CD4-positive, alpha-beta T cell treated with Interleukin-15 for 4 hours (primary cell): Measurements from ENCODE around the gene FIP1L1.
"Not testable (repeated sequence)": the region's sequence is repeated elsewhere in the genome, so short reads cannot be mapped to it uniquely, and the experiment has no call there.

ENCODE experiments used
- DNase-seq: peaks from one replicate; pipeline ENCODE4 v3.0.0-alpha.2; 2020; ENCODE audit warnings: low spot score

FIP1L1 gene

DNA sequence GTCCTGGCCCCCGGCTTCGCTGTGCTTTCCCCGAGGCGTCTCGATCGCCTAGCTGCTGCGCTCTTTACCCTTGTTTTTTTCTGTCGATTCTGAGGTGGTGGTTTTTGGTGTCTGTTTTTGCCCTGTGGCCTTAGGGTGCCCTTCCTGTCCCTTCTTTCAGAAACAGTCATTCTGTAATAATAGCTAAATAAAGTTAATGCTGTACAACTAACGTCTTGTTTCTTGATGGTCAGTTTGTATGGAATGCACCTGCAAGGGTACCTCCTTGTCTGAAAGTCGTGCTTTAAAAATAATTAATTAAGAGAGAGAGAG lies 686 bp downstream of the FIP1L1 start:
- no peak for DNase-seq

DNA sequence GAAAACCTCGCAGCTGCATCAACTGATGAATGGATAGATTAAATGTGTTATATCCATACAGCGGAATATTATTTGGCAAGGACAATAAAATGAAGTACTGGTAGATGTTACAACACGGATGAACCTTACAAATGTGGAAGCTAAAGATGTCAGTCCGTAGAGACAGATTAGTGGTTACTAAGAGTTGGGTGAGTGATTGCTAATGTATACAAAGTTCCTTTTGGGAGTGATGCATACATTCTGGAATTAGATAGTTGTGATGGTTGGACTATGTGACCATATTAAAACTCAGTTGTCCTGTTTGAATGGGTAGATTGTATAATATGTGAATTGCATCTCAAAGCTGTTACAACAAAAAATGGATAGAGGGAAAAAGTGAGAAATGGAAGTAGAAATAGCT lies 2.8 kb downstream of the FIP1L1 start:
- no peak for DNase-seq

DNA sequence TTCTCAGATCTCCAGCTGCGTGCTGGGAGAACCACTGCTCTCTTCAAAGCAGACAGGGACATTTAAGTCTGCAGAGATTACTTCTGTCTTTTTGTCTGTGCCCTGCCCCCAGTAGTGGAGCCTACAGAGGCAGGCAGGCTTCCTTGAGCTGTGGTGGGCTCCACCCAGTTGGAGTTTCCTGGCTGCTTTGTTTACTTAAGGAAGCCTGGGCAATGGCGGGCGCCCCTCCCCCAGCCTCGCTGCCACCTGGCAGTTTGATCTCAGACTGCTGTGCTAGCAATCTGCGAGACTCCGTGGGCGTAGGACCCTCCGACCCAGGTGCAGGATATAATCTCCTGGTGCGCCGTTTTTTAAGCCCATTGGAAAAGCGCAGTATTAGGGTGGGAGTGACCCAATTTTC lies 32.0 kb downstream of the FIP1L1 start:
- DNase-seq, result not testable (repeated sequence)

DNA sequence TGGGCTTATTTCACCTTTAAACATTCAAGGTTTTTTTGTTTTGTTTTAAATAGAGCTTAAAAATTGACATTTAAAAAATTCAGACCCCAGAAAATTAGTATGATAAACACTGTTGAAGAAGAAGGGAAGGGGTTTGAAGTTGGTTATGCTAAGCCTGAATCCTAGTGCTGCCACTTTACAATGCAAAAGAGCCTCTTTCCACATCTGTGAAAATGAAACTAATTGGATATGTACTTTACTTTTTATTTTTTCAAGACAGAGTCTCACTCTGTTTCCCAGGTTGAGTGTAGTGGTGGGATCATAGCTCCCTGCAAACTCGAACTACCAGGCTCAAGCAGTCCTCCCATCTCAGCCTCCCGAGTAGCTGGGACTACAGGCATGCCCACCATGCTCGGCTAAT lies 41.8 kb downstream of the FIP1L1 start:
- no peak for DNase-seq

DNA sequence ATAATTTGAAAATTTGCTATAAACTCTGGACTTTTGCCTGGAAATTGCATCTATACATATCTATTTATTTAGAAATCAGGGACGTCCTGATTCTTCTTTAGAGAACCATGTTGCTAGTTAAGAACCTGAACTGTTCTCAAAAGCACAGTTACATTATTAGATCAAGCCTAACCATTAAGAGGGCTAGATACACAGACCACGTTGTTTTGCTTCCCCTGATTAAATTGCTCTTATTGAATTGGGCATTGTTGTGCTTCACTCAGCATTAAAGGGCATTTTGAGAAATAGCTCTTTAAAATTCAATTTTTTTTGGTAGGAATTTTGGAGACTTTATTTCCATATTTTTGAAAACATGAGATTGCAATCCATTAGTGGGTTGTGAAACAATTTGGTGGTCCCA lies 44.4 kb downstream of the FIP1L1 start:
- no peak for DNase-seq

DNA sequence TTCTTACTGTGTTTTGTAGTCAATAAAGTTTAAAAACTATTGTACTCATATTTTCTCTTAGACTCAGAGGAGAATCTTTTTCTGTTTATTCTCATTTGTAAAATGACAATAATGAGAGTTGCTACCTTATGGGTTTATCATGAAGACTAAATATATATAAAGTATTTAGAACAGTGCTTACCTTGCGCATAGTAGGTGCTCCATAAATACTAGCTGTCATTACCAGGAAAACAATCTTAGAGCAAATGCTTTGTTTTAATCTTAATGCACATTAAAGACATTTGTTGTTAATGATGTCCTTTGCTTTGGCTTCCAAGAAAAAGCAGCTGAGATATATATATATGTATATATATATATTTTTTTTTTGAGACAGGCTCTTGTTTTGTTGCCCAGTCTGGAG lies 44.9 kb downstream of the FIP1L1 start:
- no peak for DNase-seq

DNA sequence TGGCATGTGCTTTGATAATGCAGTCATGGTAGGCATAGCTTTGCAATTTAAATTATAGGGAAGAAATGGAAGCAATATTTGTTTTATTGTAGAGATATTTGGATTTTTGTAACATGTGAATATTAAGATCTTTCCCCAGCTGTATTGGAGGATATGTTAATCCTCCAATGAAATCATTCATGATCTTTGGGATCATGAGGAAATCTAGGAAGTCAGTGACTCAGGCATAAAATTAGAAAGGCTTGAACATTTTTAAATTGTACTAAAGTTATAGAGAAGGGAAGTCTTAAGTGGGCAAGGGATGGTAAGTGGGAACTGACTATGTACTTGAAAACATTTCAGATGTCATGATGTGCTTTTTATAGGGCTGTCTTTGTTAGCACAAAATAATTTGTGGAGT lies 46.8 kb downstream of the FIP1L1 start:
- DNase-seq, result no peak

DNA sequence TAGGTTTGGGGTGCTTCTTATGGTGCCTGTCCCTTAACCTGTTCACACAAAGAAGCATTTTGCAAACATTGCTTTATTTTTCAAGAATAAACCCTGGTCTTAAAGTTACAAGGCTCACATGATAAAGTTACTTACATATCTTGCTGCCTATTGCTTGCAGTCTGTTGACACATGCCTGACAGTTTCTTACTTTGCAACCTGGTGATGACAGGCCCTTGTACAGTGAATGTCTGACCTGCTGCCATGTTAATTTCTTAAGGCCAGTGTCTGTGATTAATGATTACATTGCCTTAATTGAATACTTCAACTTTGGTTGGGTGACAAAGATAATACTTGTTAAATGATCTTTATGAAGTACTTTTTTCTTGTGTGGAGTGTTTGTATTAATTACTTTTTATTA lies 49.9 kb downstream of the FIP1L1 start:
- no peak for DNase-seq

DNA sequence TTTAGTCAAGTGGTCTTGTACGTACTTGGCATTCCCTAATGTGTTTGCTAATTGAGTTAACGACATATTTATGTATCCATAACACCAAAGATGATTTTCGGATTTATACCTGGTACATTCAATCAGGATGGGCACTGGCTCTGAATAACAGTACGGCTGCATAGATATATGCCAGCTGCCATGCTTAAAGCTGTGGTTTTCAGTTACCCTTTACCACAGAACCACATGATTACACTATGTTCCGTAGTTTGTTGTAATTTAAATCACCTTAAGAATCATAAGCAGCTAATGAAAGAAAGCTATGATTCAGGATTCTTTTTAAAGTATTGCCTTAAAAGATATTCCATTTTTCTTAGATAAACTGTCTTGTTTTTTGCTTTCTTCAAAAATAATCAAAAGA lies 53.6 kb downstream of the FIP1L1 start:
- DNase-seq, result no peak

DNA sequence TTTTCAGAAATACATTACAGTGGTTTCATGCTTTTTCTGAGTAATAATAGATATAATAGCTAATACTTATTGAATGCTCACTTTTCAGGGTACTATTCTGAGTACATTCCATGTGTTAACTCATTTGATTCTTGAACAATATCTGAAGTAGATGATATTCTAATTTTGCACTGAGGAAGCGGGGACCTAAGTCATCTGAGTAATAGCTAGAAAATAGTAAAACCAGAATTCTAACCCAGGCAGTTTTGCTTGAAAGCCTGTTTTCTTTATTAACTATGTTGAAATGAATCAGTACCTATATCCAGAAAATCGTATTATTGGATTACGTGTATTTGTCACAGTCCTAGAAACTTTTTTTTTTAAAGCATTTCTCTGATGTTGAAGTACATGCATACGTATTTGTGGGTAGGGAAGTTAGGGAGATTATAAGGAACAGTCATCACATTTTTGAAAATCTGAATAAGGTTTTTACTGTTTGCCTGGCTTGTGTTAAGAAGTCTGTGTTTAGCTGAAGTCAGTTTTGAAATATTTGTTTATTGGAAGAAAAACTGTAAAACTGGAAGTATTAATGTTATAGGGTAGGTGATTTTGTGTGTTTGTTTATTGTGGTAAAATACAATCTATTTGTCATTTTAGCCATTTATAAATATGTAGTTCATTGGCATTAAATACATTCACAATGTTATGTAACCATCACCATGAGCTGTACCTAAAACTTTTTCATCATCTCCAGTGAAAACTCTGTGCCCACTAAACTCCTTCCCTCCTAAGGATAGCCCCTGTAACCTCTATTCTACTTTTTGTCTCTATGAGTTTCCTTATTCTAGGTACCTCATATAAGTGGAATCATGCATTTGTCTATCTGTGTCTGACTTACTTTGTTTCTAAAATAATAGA lies 55.3 kb downstream of the FIP1L1 start:
- DNase-seq, result no peak

DNA sequence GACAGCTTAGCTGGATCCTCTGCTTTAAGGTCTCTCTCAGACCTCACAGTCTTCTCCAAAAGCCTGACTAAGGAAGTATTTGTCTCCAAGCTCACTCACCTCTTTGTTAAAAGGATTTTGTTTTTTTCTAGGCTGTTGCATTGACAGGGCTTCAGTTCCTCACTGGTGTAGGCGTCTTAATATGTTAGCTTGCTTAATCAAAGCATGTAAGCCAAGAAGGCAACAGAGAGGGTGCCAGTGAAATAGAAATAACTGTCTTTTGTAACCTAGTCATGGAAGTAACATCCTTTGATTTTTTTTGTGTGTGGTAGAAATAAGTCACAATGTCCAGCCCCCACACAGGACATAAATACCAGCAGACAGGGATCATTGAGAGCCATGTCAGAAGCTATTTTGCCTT lies 58.8 kb downstream of the FIP1L1 start:
- DNase-seq, result no peak

DNA sequence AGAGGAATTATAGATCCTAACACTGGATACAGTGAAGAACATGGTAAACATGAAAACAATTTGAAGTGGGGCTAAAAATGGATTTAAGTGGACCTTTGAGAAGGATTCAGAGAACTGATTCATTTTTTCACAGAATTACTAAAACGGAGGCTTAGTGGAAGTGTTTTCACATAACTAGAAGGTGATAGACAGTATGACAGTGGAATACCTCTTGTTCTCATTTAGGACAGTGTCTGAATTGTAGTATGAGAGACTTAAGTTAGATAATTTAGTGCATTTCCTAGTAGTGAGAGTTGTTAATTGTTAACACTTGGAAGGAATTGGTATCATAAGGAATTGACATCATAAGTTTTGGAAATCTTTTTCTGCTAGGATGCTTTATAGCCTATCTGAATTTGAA lies 64.1 kb downstream of the FIP1L1 start:
- no peak for DNase-seq

DNA sequence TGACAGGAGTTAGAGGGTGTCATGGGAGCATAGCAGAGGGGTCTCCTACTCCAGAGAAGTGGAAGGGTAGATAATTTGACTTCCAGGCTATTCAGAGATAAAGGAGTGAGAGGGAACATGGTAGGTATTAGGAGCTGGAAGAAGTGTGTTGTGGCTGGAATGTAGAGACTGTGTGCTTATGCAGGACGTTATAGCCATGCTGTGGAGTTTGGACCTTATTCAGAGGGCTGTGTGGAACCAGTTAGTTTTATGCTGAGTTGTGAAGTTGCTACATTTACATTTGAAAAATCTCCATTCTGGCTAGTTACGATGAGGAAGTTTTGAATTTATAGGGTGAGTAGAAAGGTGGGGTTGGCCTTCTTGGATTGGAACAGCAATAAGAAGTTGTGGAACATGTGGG lies 67.5 kb downstream of the FIP1L1 start:
- DNase-seq, result no peak

DNA sequence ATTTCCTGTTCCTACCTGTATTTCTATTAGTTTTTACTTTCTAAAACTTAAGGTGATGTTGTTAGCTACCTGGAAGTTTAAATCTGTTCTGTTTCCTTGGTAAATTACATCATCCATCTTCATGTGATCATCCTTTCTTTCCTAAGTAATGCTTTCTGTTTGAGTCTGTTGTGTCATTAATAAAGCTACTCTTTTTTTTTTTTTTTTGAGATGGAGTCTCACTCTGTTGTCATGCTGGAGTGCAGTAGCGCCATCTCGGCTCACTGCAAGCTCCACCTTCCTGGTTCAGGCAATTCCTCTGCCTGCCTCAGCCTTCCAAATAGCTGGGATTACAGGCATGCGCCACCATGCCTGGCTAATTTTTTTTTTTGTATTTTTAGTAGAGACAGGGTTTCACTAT lies 73.3 kb downstream of the FIP1L1 start:
- DNase-seq, result no peak

DNA sequence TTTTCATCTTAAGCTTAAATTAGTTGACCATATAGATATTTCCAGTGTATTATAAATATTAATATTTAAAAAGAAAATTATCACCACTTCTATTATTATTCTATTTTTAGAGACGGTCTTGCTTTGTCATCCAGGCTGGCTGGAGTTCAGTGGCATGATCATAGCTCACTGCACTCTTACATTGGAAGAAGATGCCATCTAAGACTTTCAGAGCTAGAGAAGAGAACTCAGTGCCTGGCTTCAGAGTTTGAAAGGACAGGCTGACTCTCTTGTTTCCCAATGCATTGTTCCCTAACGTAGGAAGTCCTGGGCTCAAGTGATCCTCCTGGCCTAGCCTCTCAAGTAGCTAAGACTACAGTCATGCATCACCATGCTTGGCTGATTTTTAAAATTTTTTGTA lies 75.9 kb downstream of the FIP1L1 start:
- DNase-seq, result no peak

DNA sequence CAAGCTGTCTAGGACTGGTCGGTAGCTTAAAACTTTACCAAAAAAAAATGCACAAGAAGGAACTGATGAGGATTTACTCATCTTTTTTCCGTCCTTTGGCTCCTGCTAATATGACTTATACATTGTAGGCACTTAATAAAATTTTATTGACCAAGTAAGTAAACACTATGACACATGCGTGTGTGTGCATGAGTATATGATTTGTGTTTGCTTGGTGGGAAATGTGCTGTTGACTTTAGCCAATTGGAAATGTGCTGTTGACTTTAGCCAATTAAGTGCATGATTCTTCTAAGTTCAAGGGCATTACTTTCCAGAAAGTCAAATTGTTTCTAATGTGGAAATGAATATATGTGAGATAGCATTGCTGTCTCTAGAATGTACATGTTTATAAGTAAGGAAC lies 78.3 kb downstream of the FIP1L1 start:
- DNase-seq, result no peak

DNA sequence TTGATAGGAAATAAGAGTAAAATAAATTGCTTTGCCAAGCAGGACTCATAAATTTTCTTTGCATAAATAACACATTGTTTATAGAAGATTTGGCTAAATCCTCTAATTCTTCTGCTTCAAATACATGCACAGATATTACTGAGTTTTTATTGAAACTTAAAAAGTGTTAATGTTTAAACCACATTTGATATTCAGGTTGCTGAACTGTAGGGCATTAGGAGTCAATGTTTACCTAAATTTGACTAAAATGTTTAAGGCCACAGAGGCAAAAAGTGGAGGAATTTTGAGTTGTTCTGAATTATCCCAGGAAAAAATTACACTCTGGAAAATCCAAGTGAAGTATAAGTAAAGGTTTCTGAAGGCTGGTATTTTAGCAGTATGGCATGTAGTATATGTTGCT lies 78.7 kb downstream of the FIP1L1 start:
- no peak for DNase-seq

DNA sequence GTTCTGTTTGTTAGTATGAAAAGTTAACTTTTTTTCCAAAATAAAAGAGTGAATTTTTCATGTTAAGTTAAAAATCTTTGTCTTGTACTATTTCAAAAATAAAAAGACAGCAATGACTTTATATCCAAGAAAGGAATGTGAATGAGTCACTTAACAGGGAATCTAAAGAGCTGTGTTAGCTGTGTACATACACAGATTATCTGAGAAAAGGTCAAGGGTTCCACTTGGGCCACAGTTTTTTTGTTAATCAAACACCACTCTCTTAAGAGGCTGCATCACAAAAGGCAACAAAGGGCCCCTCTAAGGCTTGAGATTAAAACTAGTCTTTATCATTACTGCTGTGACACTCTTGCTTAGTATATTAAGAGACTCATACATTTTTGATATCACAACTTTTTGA lies 82.1 kb downstream of the FIP1L1 start:
- DNase-seq, result no peak

DNA sequence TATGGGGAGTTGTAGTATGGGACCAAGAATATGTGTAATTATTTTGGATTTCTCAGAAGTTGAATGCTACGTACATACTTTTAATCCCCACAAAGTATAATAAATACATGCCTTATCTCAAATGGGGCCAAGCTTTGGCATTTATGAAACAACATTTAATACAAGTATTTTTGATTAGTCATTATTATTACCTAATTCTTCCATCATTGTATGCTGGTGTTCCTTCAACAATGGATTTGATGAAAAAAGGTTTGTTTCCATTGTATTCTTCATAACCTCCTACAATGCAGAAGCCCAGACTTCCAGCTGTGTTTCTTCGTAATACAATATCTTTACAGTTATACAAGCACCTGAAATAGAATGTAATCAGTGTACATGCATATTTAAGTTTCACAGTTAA lies 83.8 kb downstream of the FIP1L1 start:
- DNase-seq, result no peak

DNA sequence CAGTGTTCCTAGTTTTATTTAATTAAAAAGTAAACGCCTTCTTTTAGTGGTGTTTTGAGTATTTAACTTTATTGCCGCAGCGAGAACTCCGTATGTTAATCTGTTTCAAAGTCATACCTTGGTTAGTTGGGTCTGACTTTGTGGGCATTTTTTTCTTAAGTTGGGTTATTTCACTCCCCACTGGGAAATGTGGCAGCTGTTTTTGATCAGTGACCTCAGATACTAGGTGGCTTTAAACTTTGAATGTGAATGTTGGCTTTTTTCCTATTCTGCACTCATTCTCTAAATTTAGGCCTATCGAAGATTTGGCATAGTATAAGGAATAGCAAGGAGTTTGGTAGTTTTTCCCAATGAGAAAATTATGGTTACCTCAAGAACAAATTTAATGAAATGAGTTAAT lies 85.9 kb downstream of the FIP1L1 start:
- DNase-seq, result no peak

DNA sequence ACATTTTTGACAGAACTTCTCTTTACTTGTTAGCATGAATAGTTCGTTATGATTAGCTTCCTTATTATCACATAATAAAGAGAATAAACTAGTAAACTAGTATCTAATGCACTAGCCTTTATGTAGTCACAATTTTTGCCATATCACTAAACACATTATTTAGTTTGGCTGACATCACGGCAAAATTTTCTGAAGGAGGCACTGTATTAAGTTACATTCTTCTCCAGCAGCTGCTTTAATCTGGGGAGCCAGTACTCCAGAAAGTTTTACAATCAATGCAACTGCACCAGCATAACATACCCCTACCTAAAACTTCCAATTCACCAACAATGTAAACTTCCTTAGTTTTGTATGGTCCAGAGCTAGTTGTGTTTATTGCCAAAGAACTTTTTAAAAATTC lies 87.8 kb downstream of the FIP1L1 start:
- DNase-seq, result no peak

DNA sequence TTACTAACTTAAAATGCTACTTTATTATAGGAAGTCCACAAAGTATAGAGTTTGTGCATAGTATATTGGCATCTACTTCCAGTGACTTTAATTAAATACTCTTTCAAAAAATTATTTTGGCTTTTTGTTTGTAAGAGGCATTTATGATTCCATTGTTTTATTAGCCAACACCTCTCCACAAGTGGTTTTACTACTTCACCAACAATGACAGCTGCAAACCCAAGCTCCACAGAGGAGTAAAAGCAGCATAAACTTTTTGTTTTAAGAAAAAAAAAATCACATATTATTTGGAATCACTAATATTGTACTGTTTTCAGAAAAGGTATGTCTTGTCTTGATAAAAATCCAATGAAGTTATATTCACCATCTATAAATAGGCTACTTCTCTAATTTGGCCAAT lies 88.5 kb downstream of the FIP1L1 start:
- no peak for DNase-seq

DNA sequence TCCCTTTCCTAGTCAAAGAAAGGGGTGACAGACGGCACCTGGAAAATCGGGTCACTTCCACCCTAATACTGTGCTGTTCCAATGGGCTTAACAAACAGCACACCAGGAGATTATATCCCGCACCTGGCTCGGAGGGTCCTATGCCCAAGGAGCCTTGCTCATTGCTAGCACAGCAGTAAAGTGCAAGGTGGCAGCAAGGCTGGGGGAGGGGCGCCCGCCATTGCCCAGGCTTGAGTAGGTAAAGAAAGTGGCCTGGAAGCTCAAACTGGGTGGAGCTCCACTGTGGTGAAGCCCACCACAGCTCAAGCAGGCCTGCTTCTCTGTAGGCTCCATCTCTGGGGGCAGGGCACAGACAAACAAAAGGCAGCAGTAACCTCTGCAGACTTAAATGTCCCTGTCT lies 89.1 kb downstream of the FIP1L1 start:
- DNase-seq, result not testable (repeated sequence)

DNA sequence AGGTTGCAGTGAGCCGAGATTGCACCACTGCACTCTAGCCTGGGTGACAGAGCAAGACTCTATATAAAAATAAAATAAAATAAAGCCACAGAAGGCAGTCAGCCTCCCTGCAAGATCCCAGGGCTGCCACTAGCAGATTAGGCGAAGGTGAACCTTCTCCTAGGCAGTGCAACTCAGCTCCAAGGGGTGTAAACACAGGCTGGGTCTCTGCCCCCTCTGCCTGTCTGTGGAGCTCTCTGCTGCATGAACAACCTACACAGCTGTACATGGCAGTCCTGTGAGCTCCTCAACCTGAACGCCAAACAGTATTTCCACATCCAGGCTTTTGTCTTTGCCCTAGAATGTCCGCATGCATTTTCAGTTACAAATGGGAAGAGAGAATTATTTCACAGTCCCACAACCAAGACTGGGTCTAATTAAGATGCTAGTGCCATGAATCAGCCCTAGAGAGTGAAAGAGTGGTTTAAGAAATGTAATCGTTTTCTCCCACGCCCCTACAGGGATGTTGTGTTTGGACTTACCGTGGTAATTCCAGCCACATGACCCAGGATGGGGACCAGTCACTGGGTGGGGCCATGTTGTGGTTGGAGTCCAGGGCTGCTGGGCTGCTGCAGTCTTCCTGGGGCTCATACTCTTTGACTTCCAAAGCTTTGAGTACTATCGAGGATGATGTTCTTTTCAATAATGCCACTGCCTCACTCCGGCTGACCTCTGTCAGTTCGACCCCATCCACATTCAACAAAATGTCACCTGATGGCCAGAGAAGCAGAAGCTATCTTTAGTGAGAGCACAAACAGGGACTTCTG lies 99.0 kb downstream of the FIP1L1 start:
- no peak for DNase-seq
